SH-SY5Y (cell line): Measurements from ENCODE around the gene METRNL.

ENCODE experiments used
- GATA2 ChIP-seq: IDR thresholded peaks from 2 replicates; pipeline ENCODE4 v1.6.1; 2011; ENCODE audit warnings: mild to moderate bottlenecking, low read depth, low read length
- GATA3 ChIP-seq: IDR thresholded peaks from 2 replicates; pipeline ENCODE4 v1.6.1; 2011; ENCODE audit warnings: low read depth, mild to moderate bottlenecking, low read length, moderate library complexity

Gene METRNL

GRCh38 chr17:83100220-83100852 lies 20.9 kb downstream of the METRNL start:
- TF ChIP-seq GATA2: 0 out of 2 replicates have a peak, but pooled peaks have one; percentile 16
- no peak for TF ChIP-seq GATA3

GRCh38 chr17:83100853-83101391 lies 21.5 kb downstream of the METRNL start:
- no peak for TF ChIP-seq GATA2
- no peak for TF ChIP-seq GATA3

GRCh38 chr17:83101805-83102480 lies 22.5 kb downstream of the METRNL start:
- TF ChIP-seq GATA2: no peak
- no peak for TF ChIP-seq GATA3

- no peak for TF ChIP-seq GATA2
- no peak for TF ChIP-seq GATA3
Observed at GRCh38 chr17:83103200-83103942, 24.0 kb downstream of the METRNL start.

GRCh38 chr17:83103943-83104311 lies 24.5 kb downstream of the METRNL start:
- TF ChIP-seq GATA3 (no peak), GATA2 (no peak)

GRCh38 chr17:83104577-83105505 lies 25.4 kb downstream of the METRNL start:
- TF ChIP-seq GATA2: no peak
- TF ChIP-seq GATA3: no peak

- no peak for TF ChIP-seq GATA2
- no peak for TF ChIP-seq GATA3
Observed at GRCh38 chr17:83105512-83105911, 26.1 kb downstream of the METRNL start.

- no peak for TF ChIP-seq GATA3
- TF ChIP-seq GATA2: no peak
Observed at GRCh38 chr17:83106056-83106588, 26.7 kb downstream of the METRNL start.

GRCh38 chr17:83106913-83107655 lies 27.7 kb downstream of the METRNL start:
- TF ChIP-seq GATA3: no peak
- no peak for TF ChIP-seq GATA2

- TF ChIP-seq GATA2: no peak
- no peak for TF ChIP-seq GATA3
Observed at GRCh38 chr17:83107656-83108048, 28.2 kb downstream of the METRNL start.

- TF ChIP-seq GATA2 (no peak), GATA3 (no peak)
Observed at GRCh38 chr17:83108709-83109108, 29.3 kb downstream of the METRNL start.

GRCh38 chr17:83109386-83109785 lies 30.0 kb downstream of the METRNL start:
- TF ChIP-seq GATA2: peak; percentile 51; the same call in 1 of the 2 replicates
- no peak for TF ChIP-seq GATA3

- TF ChIP-seq GATA3: no peak
- TF ChIP-seq GATA2: peak; percentile 78
Observed at GRCh38 chr17:83109793-83110645, 30.6 kb downstream of the METRNL start.
